H9 (cell line): Measurements from ENCODE around the gene BEST1. TPM values are rescaled to one million over a fixed set of nuclear protein-coding genes. Genes with fewer than 3 reads are reported as not detected.

Experiments used
- DNase-seq: peaks from one replicate; pipeline ENCODE4 v3.0.0-alpha.2; 2017
- H2AFZ ChIP-seq: one replicate; pipeline ENCODE4 v1.6.1; 2013; ENCODE audit warnings: mild to moderate bottlenecking, low read length, control low read depth, moderate library complexity
- H2AK5ac ChIP-seq: 2 replicates; pipeline ENCODE4 v1.6.1; 2013; ENCODE audit warnings: low read length, control low read depth, mixed read lengths; ENCODE audit not compliant: insufficient read length
- H2BK120ac ChIP-seq: one replicate; pipeline ENCODE4 v1.6.1; 2013; ENCODE audit warnings: low read depth, mild to moderate bottlenecking, low read length, control low read depth, inconsistent platforms; ENCODE audit not compliant: poor library complexity, severe bottlenecking
- H2BK12ac ChIP-seq: 2 replicates; pipeline ENCODE4 v1.6.1; 2013; ENCODE audit warnings: low read length, control low read depth, mixed read lengths, low read depth; ENCODE audit not compliant: insufficient read length
- H2BK15ac ChIP-seq: 2 replicates; pipeline ENCODE4 v1.6.1; 2013; ENCODE audit warnings: low read depth, low read length, control low read depth
- H2BK20ac ChIP-seq: one replicate; pipeline ENCODE4 v1.6.1; 2013; ENCODE audit warnings: low read depth, mild to moderate bottlenecking, low read length, control low read depth, inconsistent platforms; ENCODE audit not compliant: poor library complexity, severe bottlenecking
- H2BK5ac ChIP-seq: 2 replicates; pipeline ENCODE4 v1.6.1; 2013; ENCODE audit warnings: low read length, control low read depth, mixed read lengths; ENCODE audit not compliant: insufficient read length
- H3K14ac ChIP-seq: 2 replicates; pipeline ENCODE4 v1.6.1; 2013; ENCODE audit warnings: low read length, control low read depth; ENCODE audit not compliant: insufficient read depth
- H3K18ac ChIP-seq: 2 replicates; pipeline ENCODE4 v1.6.1; 2013; ENCODE audit warnings: low read depth, mild to moderate bottlenecking, mixed read lengths, low read length, control low read depth; ENCODE audit not compliant: insufficient read length
- H3K23ac ChIP-seq: 2 replicates; pipeline ENCODE4 v1.6.1; 2013; ENCODE audit warnings: low read length, control low read depth, mixed read lengths, low read depth; ENCODE audit not compliant: insufficient read length
- H3K23me2 ChIP-seq: 2 replicates; pipeline ENCODE4 v1.6.1; 2013; ENCODE audit warnings: low read depth, mild to moderate bottlenecking, mixed read lengths, low read length, control low read depth; ENCODE audit not compliant: insufficient read length, poor library complexity, severe bottlenecking
- H3K27ac ChIP-seq: 2 replicates; pipeline ENCODE4 v1.5.1; 2013; ENCODE audit warnings: low read length, control low read depth, mixed read lengths, low read depth; ENCODE audit not compliant: insufficient read length
- H3K27me3 ChIP-seq: 2 replicates; pipeline ENCODE4 v1.6.1; 2013; ENCODE audit warnings: low read length, control low read depth, inconsistent platforms; ENCODE audit not compliant: insufficient read depth
- H3K4ac ChIP-seq: 2 replicates; pipeline ENCODE4 v1.6.1; 2013; ENCODE audit warnings: low read depth, mild to moderate bottlenecking, control low read depth, inconsistent platforms, low read length, moderate library complexity
- H3K4me1 ChIP-seq: 2 replicates; pipeline ENCODE4 v1.6.1; 2013; ENCODE audit warnings: low read length, control low read depth, inconsistent platforms; ENCODE audit not compliant: insufficient read depth
- H3K4me2 ChIP-seq: 2 replicates; pipeline ENCODE4 v1.6.1; 2013; ENCODE audit warnings: low read length, control low read depth, mixed read lengths; ENCODE audit not compliant: insufficient read length, insufficient read depth
- H3K56ac ChIP-seq: 2 replicates; pipeline ENCODE4 v1.6.1; 2013; ENCODE audit warnings: low read depth, mild to moderate bottlenecking, mixed read lengths, low read length, control low read depth; ENCODE audit not compliant: insufficient read length
- H3K79me1 ChIP-seq: 2 replicates; pipeline ENCODE4 v1.6.1; 2013; ENCODE audit warnings: low read depth, mild to moderate bottlenecking, moderate library complexity, low read length, control low read depth, inconsistent platforms; ENCODE audit not compliant: insufficient read depth, poor library complexity, severe bottlenecking
- H3K79me2 ChIP-seq: 2 replicates; pipeline ENCODE4 v1.6.1; 2013; ENCODE audit warnings: low read length, control low read depth, inconsistent platforms; ENCODE audit not compliant: insufficient read depth
- H3K9ac ChIP-seq: 2 replicates; pipeline ENCODE4 v1.6.1; 2013; ENCODE audit warnings: low read length, control low read depth, mixed read lengths; ENCODE audit not compliant: insufficient read length; ENCODE audit errors: extremely low read depth
- H3K9me3 ChIP-seq: one replicate; pipeline ENCODE4 v1.6.1; 2013; ENCODE audit warnings: low read depth, low read length, inconsistent platforms; ENCODE audit not compliant: control insufficient read depth
- H3T11ph ChIP-seq: one replicate; pipeline ENCODE4 v1.6.1; 2013; ENCODE audit warnings: mild to moderate bottlenecking, low read length, control low read depth, inconsistent platforms
- H4K20me1 ChIP-seq: one replicate; pipeline ENCODE4 v1.6.1; 2013; ENCODE audit not compliant: control insufficient read depth, insufficient read length, insufficient read depth
- H4K5ac ChIP-seq: 2 replicates; pipeline ENCODE4 v1.6.1; 2013; ENCODE audit warnings: low read depth, mild to moderate bottlenecking, mixed read lengths, low read length, control low read depth; ENCODE audit not compliant: insufficient read length
- H4K8ac ChIP-seq: replicated peaks from 2 replicates; pipeline ENCODE4 v1.6.1; 2013; ENCODE audit warnings: low read length, control low read depth, mixed read lengths, low read depth; ENCODE audit not compliant: insufficient read length
- H4K91ac ChIP-seq: 2 replicates; pipeline ENCODE4 v1.6.1; 2013; ENCODE audit warnings: low read depth, mild to moderate bottlenecking, moderate library complexity, mixed read lengths, low read length, control low read depth; ENCODE audit not compliant: insufficient read length
- H3K27ac Mint-ChIP-seq, 3 experiments: 2 replicates in 2 of 3; 3 replicates in 1 of 3; pipeline ENCODE4 v1.8.0; 2020 to 2021; ENCODE audit warnings: mixed read lengths in 3 of 3, mild to moderate bottlenecking in 1 of 3, moderate library complexity in 1 of 3
- H3K27me3 Mint-ChIP-seq: 2 replicates; pipeline ENCODE4 v1.8.0; 2021; ENCODE audit warnings: low read depth, mild to moderate bottlenecking, moderate library complexity, mixed read lengths
- H3K36me3 Mint-ChIP-seq, 3 experiments: 2 replicates in 2 of 3; 3 replicates in 1 of 3; pipeline ENCODE4 v1.8.0; 2020 to 2021; ENCODE audit warnings: low read depth in 3 of 3, mixed read lengths in 3 of 3; ENCODE audit not compliant: insufficient read depth in 1 of 3
- H3K4me1 Mint-ChIP-seq, 2 experiments: 2 replicates each; pipeline ENCODE4 v1.8.0; 2020; ENCODE audit warnings: mixed read lengths in 2 of 2
- H3K4me3 Mint-ChIP-seq, 2 experiments: 2 replicates in 1 of 2; 3 replicates in 1 of 2; pipeline ENCODE4 v1.8.0; 2020 to 2021; ENCODE audit warnings: mild to moderate bottlenecking in 2 of 2, mixed read lengths in 2 of 2, moderate library complexity in 1 of 2
- H3K9me3 Mint-ChIP-seq, 2 experiments: 2 replicates in 1 of 2; 3 replicates in 1 of 2; pipeline ENCODE4 v1.8.0; 2020; ENCODE audit warnings: mild to moderate bottlenecking in 2 of 2, mixed read lengths in 2 of 2, moderate library complexity in 1 of 2
- CTCF ChIP-seq: fragments of 200-600 bp; sonication (generic); conservative IDR thresholded peaks from 3 replicates; pipeline ENCODE4 v1.8.0; 2021; ENCODE audit warnings: antibody characterized with exemption, mild to moderate bottlenecking
- WGBS: extraction: QIAGEN DNeasy Blood & Tissue Kit; methylation state at CpG from one replicate; pipeline ENCODE4 v1.1.7; 2013; ENCODE audit warnings: missing lambda C conversion rate, low lambda C conversion rate, mixed read lengths; ENCODE audit not compliant: insufficient read length; ENCODE audit errors: extremely low coverage; 5-methylcytosine and 5-hydroxymethylcytosine counted together
- total RNA-seq: library from RNA; stranded (reverse); gene quantifications from 2 replicates; pipeline ENCODE4 v1.2.1, GENCODE V29; 2021

The BEST1 gene
- total RNA-seq, 1 experiment from 2014 or later: 0.24 TPM

DNA sequence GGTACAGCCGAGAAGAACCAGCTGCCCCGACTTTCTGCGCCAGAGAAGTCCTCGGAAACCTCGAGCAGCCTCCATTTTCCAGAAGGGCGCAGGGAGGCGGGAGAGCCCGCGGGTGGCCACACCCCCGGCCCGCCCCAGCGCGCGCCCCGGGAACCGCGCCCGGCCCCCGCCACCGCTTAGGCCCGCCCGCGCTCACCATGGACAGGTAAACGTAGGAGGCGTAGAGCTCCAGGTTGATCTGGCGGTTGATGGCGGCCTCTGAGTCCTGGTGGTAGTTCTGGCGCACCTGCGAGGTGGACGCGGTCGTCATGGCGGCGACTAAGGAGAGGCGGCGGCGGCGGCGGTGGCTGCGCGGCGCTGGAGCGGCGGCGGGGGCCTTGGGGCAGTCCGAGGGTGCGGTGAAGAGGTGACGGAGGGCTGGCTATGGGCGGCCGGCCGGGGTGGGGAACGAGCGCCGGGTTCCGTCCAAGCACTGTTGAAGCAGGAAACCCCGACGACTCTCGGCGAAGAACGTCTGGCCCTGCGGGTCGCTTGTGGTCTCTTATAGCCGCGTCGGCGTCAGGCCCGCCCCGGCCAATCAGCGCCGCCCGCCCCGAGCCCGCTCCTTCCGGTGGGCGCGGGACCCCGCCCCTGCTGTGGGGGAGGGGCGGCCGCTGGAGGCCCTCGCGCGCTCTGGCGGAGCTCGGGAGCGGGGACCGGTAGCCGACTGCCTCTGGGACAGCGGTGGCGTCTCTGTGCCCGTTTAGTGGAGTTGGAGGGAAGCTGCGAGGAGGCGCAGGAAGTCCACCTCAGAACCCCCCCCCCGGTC, 17.2 kb downstream of the BEST1 start, which contains the start of gene FTH1:
Gene FTH1 (minus strand): TSS at position 519 of the 808 bp plus-strand sequence. CDS start 209 bp downstream, at position 310.
- H3K9ac ChIP-seq: peak within 1 kb of the TSS; percentile 97
- H3T11ph ChIP-seq: peak within 1 kb of the TSS; percentile 78
- H3K56ac ChIP-seq: peak within 1 kb of the TSS; percentile 67
- peak within 1 kb of the TSS; percentile 85 for H2BK120ac ChIP-seq
- peaks cover 14% of the 10 kb centered on the region for H3K79me2 ChIP-seq
- peaks cover 16% of the 10 kb centered on the region for H3K23me2 ChIP-seq
- Mint-ChIP-seq H3K36me3 (peaks cover 29 to 43% (median 39%) of the 10 kb centered on the region in 3 experiments), H3K27me3 (peaks cover 1% of the 10 kb centered on the region; the same call in 1 of the 2 replicates), H3K4me3 (peak within 1 kb of the TSS; percentile 91 to 94), H3K4me1 (peaks cover 32 to 43% of the 10 kb centered on the region in 2 experiments), H3K27ac (peak within 1 kb of the TSS; percentile 95 to 98 (median 96)), H3K9me3 (no peaks in the 10 kb centered on the region)
- no peak within 1 kb of the TSS for H2AFZ ChIP-seq
- H3K79me1 ChIP-seq: peaks cover 4% of the 10 kb centered on the region
- no peak within 1 kb of the TSS for H4K8ac ChIP-seq
- WGBS: no CpG with 5 or more reads among the region's 93 CpGs
- 0 out of 2 replicates have a peak within 1 kb of the TSS, but pooled peaks have one; percentile 27 for H2BK15ac ChIP-seq
- H2AK5ac ChIP-seq: peak within 1 kb of the TSS; percentile 67
- H3K9me3 ChIP-seq: no peaks in the 10 kb centered on the region
- no peak within 1 kb of the TSS for H2BK20ac ChIP-seq
- peak within 1 kb of the TSS; percentile 93 for H4K5ac ChIP-seq
- peak; percentile 87 for DNase-seq
- peak within 1 kb of the TSS; percentile 99 for H3K18ac ChIP-seq
- H3K27me3 ChIP-seq: no peaks in the 10 kb centered on the region
- TF ChIP-seq CTCF: no peak
- peak within 1 kb of the TSS; percentile 74 for H2BK5ac ChIP-seq
- H4K20me1 ChIP-seq: no peaks in the 10 kb centered on the region
- peak within 1 kb of the TSS; percentile 68 for H3K27ac ChIP-seq
- H4K91ac ChIP-seq: peak within 1 kb of the TSS; percentile 94
- peak within 1 kb of the TSS; percentile 94 for H3K4ac ChIP-seq
- H3K4me1 ChIP-seq: peaks cover 10% of the 10 kb centered on the region; the same call in 1 of the 2 replicates
- no peak within 1 kb of the TSS for H3K23ac ChIP-seq
- H2BK12ac ChIP-seq: peak within 1 kb of the TSS; percentile 69
- H3K14ac ChIP-seq: peak within 1 kb of the TSS; percentile 99
- peak within 1 kb of the TSS; percentile 97 for H3K4me2 ChIP-seq
